ENCODE measurements around the gene TBC1D14.

The TBC1D14 gene, protein sequence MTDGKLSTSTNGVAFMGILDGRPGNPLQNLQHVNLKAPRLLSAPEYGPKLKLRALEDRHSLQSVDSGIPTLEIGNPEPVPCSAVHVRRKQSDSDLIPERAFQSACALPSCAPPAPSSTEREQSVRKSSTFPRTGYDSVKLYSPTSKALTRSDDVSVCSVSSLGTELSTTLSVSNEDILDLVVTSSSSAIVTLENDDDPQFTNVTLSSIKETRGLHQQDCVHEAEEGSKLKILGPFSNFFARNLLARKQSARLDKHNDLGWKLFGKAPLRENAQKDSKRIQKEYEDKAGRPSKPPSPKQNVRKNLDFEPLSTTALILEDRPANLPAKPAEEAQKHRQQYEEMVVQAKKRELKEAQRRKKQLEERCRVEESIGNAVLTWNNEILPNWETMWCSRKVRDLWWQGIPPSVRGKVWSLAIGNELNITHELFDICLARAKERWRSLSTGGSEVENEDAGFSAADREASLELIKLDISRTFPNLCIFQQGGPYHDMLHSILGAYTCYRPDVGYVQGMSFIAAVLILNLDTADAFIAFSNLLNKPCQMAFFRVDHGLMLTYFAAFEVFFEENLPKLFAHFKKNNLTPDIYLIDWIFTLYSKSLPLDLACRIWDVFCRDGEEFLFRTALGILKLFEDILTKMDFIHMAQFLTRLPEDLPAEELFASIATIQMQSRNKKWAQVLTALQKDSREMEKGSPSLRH

DNA sequence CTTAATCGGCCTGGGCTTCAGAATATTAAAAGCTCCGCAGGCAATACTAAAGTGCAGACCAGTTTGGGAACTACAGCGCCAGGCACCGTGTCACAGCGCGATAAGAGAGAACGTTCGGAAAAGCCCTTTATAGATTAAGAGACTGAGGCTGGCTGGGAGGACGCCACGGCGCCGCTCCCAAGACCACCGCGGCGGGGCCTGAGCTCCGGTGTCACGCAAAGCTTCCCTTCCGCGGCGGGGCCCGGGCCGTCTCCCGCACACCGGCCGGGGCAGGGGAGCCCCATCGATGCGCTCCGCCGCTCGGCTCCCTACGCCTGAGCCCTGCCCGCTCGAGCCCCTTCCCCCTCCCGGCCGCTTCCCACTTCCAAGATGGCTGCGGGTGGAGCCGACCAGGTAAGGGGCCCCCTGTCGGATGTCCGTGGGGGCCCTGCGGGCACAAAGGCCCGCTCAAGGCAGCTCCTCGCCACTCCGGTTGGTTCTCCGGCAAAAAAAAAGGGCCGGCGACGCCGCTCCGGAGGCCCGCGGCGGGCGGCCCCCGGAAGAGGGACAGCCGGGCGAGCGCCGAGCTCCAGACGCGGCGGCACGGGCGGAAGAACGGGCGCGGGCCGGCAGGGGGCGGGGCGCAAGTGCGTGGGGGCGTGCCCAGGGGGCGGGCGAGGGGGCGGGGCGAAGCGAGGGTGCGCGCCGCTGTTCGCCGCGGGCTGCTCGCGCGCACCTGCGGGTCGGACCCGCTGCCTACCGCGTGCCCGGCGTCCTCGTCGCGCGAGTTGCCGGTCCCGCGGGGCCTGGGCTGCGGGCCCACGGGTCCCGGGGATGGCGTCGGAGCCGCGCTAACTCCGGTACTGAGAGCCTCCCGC lies at the start of gene TBC1D14:
TBC1D14 (plus strand) TSS at position 714 of the 857 bp plus-strand sequence. CDS start 13,564 bp downstream, outside the sequence.
- peak; percentile 77 to 86 for DNase-seq

DNA sequence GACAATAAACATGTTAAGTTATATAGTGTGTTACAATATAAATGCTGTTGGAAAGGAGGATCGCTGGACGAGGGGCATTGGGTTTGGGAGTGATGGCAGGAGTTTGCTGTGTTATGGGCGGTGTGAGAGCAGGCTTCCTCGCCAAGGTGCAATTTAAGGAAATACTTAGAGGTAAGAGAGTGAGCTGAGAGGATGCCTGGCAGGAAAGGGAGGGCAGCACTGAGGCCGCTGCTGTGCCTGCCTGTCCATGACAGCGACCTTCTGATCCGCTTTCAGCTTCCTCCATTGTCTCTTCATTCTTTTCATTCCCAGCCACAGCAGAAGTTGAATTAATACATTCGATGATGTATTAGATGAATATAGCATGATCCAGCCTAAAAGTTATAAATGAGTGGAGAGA lies 41.2 kb upstream of the TBC1D14 start:
- no peak for DNase-seq

DNA sequence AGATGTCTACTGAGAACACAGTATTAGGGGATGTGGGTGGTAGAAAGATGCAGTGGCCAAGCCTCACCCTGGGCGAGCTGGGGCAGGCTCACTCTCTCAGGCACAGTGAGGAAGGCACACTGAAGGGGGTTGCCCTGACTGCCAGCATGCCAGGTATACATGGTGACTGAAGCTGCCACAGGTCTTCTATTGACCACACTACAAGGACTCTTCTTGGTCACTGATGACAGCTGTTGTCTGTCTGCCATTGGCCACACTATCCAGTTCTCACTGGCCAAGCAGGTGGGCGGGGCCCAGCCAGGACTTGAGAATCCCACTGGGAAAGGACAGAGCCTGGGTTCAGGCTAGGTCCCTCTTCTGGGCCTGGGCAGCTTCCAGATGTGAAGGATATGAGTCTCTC lies 39.7 kb upstream of the TBC1D14 start:
- no peak for DNase-seq

DNA sequence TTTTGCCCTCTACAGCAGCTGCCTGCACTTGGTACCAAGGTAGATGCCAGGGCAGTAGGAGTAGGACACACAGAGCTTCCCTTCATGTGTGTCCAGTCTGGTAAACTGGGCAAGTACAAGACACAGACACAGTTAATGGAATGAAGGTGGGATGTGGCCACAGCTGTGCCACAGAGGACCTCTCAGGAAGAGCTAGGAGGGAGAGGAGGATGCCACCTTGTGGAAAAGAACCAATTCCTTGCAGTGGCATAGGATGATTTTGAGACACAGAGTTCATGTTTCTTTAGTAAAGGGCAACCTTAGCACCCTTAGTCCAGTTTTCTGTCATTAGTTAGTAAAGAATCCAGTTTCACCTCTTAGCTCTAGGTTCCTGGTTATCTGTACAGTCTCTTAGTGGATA lies 36.3 kb upstream of the TBC1D14 start:
- no peak for DNase-seq

DNA sequence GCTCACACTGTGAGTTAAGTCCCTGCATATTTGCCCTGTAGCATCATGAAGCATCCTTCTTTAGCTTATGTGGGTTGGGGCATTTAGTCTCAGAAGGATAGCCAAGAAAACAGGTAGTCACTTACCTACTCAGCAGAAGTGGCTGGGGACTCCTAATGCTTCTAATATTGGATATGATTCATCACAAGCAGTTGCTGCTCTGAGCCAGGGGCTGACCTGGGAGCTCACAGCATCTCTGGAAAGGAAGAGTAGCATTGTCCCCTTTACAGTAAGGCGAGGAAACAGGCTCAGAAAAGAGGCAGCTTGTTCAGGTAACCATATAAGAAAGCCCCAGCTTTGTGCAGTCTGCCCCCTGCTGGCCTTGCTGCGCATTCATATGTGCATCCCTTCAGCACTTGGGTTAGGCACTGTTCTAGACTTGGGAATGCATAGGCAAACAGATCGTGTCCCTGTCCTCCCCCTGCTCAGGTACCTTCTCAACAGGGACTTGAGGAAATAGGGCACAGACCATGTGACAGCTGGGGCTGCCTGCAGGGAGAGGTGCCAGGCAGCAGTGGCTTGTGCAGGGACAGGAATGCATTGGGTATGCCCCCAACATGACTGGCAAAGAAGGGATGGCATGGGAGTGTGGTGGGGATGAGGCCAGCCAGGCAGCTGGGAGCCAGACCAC lies 35.7 kb upstream of the TBC1D14 start:
- peak; percentile 9 to 40 for DNase-seq

DNA sequence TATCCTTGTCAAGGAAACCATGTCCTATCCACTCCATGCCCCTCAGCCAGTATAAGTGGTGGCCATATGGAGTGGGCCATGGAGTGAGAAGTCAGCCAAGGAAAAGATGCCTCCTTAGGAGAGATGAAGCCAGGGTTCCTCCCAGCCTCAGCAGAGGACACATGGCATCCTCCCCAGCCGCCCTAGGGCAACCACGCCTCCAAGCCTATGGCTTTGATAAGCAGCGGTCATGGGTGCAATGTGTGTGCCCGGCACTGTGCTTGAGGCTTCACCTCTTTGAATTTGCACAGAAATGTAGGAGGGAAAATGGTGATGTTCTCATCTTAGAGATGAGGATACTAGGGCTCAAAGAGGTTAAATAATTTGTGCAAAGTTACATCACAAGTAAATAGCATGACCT lies 34.6 kb upstream of the TBC1D14 start:
- DNase-seq: no peak

DNA sequence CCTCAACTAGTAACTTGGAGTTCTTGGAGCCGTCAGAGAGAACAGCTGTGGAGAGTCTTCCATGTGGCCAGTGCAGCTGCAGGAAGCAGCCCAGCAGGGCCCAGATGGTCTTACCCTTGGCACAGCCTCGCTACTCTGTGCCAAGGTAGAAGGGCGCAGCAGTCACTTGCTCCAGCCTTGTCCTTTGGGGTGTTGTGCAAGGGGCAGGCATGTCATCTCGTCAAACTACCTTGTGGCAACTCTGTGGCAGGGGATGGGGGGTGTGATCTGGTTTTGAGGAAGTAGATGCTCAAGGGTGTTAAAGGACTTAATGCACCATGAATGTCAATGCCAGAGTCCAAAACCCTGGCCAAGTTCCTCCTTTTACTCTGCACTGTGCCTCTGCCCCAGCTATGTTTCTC lies 34.2 kb upstream of the TBC1D14 start:
- no peak for DNase-seq

DNA sequence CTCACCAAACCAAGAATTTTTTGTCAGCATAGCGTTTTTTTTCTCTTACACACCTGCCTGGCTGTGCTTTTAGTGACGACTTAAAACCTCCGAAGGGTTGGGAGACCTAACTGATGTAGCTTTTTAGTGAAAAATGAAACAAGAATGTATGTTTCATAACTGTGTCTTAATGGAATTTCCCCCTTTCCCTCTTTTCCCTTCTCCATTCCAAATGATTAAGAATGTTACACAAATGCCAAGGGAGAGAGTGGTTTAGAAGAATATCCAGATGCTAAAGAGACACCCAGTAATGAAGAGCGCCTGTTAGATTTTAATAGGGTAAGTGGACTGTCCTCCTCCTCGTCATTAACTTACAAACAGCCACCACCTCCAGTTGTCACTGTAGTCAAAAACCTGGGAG lies 33.2 kb upstream of the TBC1D14 start:
- no peak for DNase-seq

DNA sequence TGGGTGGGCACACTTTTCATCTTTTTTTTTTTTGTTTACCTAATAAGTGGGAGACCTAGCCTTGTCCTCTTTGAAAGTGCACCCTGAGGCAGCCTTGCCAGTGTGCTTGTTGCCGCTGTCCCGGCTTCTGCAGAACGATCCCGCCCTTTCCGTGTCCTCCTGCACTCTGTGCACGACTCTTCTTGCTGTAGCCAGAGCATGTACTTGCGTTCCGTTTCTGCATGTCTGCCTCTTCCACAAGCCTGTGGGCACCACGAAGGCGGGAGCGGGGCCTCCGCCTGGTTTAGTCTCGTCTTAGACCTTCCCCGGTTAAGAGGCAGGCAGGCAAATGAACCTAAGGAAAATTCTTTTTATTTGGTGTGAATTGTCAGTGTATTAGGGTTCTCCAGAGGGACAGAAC lies 32.6 kb upstream of the TBC1D14 start:
- no peak for DNase-seq

DNA sequence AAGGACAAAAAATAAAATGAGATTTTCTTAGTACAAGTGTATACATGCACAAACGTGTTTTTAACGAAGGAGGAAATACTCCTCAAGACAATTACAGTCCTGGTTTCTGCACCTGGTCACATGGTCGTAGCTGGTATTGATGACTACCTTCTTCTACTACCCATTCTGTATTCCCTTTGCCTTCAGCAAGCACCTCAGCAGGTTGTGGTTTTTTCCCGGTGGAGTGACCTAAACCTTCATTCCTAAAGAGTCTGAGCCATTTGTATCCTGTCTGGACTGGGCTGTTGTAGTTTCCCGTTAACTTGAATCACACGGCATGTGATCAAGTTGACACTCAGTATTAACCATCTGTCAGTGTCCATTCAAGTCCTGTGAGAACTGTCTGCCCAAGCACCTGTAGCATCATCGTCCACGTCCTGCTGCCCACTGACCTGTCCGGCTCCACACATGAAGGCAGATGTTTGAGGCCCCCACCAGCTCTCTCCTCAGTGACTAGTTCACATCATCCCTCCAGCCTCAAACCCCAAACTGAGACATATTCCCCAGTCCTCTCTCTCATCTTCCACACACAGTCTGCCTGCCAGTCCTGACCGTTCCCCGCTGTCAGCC lies 31.1 kb upstream of the TBC1D14 start:
- DNase-seq: no peak

DNA sequence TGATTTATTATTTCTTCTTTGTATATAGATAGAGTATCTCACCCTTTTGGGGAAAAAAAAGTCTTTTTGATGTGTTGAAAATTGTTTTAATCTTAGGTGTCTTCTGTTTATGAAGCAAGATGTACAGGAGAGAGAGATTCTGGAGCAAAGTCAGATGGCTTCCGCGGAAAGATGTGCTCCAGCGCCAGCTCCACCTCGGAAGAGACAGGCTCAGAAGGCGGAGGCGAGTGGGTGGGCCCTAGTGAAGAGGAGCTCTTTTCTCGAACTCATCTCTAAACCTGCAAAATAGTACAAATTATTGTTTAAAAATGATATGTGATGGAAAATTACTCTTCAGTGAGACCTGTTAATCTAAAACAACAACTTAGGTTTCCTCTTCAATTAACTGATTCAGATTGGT lies 28.9 kb upstream of the TBC1D14 start:
- no peak for DNase-seq

DNA sequence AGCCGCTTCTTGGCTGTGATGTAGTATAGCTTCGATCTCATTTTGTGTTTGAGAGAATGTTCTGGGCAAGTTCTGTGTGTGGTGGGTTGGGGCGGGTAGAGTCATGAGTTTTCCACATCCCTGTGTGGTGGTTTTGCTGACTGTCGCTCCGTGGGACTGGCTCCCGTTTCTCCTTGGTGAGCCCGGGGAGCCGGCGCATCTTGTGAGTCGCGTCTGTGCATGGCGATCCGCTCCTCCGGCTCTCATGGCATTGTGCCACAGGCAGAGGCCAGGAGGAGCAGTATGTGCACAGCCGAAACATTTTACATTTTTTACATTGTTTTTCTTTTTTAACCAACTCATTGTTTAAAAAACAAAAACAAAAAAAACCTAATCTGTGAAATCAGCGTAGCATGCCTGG lies 27.7 kb upstream of the TBC1D14 start:
- no peak for DNase-seq

DNA sequence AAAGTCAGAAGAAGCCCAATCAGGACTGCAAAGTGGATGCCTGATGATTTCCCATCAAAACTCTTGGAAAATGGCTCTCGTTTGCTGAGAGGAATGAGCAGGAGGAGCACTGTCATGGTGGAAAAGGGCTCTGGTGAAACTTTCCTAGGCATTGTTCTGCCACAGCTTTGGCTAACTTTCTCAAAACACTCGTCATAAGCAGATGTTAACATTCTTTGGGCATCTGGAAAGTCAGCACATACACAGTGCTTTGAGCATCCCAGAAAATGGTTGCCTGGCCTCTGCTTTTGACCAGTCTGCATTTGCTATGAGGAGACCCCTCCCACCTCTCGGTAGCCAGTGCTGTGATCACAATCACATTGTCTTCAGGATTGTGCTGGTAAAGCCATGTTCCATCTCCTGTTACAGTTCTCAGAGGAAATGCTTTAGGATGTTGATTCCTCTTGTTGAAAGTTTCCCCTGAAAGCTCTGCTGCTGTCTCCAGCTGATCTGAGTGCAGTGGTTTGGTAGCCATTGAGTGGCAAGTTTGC lies 25.2 kb upstream of the TBC1D14 start:
- DNase-seq: no peak

DNA sequence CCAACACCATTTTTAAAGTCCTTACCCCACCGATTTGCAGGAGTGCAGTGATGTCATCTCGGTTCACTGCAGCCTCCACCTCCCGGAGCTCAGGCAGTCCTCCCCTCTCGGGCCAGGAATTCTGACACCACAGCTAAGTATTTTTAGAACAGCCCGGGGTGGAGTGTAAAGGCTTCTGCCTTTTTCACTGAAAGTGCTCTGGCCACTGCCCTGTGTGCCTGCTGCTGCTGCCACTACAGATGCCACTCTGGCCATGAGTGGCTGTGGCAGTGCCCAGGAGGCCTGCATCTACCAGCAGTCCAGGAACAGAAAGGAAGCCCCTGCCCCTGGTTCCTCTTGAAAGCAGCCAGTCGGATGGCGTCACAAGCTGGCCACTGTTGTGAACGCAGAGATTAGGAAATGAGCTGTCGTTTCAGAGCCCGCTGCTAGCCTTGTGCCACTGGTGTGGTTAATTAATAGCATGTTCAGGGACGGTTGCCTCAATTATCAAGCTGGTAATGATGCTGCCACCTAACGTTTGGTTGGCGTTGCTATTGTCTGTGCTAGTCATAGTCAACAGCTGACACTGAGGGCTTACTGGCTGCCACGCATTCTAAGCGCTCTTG lies 23.6 kb upstream of the TBC1D14 start:
- DNase-seq: no peak

DNA sequence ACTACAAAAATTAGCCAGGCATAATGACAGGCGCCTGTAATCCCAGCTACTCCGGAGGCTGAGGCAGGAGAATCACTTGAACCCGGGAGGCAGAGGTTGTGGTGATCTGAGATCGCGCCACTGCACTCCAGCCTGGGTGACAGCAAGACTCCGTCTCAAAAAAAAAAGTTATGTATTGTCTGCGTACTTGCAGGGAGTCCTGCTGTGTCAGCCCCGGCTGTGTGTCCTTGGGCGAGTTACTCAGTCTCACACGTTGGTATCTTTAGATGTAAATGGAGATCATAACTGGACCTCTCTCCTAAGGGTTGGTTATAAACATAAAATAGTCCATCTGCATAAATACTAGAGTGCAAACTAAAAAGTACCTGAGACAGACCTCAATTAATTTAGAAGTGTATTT lies 22.7 kb upstream of the TBC1D14 start:
- no peak for DNase-seq

DNA sequence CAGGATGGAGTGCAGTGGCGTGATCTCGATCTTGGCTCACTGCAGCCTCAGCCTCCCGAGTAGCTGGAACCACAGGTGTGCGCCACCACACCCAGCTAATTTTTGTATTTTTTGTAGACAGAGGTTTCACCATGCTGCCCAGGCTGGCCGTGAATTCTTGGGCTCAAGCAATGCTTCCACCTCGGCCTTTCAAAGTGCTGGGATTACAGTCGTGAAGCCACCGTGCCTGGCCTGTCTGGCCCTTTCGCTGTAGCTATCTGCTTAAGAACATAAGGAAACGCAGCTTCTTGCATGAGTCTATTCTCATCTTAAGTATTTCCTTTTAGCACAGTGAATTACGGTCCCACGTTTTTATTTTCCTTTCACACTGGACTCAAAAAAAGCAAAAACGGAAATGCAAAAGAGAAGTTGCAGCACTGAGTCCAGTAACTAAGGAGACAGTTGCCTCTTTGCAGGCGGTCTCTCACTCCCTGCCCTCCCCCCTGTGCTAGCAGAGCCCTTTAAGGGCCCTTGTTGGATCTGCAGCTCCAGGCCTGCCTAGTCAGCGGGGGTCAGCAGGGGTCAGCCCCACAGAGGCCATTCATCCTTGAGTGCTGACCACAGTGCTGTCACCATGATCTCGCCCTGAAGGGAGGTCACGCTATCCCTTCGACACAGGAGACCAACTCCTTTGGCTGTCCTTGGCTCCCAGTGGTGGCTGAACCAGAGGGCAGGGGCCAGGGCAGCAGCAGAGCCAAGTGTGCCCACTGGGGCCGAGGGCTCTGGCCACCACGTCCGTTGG lies 21.8 kb upstream of the TBC1D14 start:
- DNase-seq: no peak

DNA sequence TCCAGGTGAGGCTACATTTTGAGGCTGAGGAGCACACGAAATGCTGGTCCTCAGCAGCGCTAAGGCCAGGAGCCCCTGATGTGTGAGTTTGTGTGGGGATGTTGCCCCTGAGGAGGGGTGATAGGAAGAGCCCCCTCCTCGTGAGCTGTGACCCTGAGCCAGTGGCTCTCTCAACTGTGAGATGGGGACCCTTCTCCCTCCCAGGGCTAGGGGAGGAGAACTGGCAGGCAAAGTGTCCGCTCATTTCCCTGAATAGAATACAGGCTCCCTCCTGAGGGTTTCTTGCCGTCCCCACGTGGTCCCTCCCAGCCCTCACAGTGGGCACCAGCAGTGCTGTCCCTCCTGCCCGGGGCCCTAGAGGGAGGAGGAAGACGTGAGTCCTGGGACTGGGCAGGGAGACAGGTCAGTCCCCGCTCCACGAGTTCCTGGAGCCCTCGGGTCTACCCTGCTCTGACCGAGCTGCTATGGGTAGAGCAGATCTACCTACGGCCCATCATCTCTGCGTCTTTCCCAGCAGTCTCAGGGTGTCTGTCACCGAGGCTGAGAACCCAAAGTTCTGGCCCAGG lies 21.0 kb upstream of the TBC1D14 start:
- no peak for DNase-seq

DNA sequence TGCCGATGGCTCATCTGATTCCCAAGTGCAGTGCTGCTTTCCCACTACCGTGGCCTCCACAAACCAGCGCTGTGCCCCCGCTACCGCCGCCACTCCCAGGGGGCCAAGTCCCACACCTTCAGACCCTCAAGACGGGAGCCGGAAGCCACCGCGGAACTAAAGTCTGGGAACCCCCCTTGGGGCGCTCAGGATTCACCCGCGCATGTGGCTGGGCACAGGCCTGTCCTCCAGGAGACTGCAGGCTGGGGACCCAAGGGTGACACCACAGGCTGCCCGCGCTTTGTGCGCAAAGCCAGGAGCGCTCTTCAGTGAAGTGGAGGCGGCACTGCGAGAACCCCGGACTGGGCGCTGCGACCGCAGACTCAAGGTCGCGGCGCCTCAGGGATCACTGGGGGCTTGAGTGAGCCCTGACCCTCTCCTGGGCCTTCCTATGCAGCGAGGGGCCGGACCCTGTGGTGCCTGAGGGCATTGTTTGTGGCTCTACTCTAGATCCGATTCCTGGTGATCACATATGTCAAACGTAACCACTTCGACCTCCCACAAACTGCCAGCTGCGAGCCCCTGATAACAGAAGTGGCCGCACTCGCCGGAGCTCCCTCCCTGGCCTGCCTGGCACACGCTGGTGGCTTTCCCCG lies 20.4 kb upstream of the TBC1D14 start:
- no peak for DNase-seq

DNA sequence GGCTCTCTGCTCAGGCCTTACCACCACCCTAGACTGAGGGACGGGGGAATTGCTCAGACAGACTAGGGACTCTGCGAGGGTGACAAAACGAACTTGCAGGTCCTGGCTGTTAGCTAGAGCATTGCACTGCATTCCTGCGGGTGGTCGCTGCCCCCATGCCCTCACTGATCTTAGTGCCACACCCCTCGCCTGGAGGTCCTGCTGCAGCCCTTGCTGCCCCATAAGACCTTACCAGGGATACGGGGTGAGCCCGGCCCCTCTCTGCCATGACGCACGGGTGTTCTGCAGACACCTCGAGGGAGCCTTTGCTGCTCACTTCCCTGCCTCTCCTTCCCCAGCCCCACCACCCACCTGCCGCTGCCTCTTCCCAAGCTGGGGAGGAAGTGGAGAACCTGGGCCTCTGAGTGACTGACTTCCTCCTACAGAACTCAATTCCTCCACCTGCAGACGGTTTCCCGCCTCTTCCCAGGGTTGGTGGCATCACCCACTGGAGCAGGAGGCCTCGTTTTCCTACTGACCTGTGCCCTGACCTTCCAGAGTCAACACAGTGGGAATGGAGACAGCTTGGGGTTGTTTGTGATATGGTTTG lies 19.8 kb upstream of the TBC1D14 start:
- no peak for DNase-seq

DNA sequence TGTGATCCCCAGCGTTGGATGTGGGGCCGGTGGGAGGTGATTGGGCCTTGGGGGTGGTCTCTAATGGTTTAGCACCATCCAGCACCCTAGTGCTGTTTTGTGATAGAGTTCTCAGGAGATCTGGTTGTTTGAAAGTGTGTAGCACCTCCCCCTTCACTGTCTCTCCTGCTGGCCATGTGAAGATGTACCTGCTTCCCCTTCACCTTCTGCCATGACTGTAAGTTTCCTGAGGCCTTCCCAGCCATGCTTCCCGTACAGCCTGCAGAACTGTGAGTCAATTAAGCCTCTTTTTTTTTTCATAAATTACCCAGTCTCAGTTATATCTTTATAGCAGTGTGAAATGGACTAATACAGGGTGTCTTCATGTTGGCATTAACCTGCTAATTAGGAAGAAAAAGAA lies 19.3 kb upstream of the TBC1D14 start:
- DNase-seq: no peak

All from NCI-H1930 (cell line).